Tibial artery (tissue), 4 donors: ENCODE results near the gene PHLDA1.

Experiments used
- DNase-seq, 2 donors: peaks; one replicate each; pipeline ENCODE4 v3.0.0-alpha.2; 2019
- H3K27ac ChIP-seq, 2 donors: fragments of 200-600 bp; sonication (generic) in 1 of 2; 1 replicate in 1 of 2; 2 replicates in 1 of 2; pipeline ENCODE4 v1.5.1; 2018 to 2019; ENCODE audit warnings: mild to moderate bottlenecking in 1 of 2
- H3K27me3 ChIP-seq, 2 donors: fragments of 200-600 bp; sonication (generic) in 1 of 2; one replicate each; pipeline versions ENCODE4 v1.5.1 to v1.6.0; 2016 to 2019
- H3K36me3 ChIP-seq, 3 donors: fragments of 200-600 bp; sonication (generic) in 2 of 3; one replicate each; pipeline ENCODE4 v1.5.1; 2016 to 2019; ENCODE audit warnings: mild to moderate bottlenecking in 2 of 3
- H3K4me1 ChIP-seq, 4 donors: fragments of 200-600 bp; sonication (generic) in 2 of 4; 1 replicate in 3 of 4; 2 replicates in 1 of 4; pipeline ENCODE4 v1.5.1; 2016 to 2019
- H3K4me3 ChIP-seq, 2 donors: fragments of 200-600 bp; sonication (generic) in 1 of 2; 1 replicate in 1 of 2; 2 replicates in 1 of 2; pipeline ENCODE4 v1.5.1; 2018 to 2019; ENCODE audit warnings: mild to moderate bottlenecking in 2 of 2
- H3K9me3 ChIP-seq, 3 donors: fragments of 200-600 bp; sonication (generic) in 1 of 3; one replicate each; pipeline ENCODE4 v1.5.1; 2016 to 2019
- intact Hi-C: fragments of 100-400 bp; cut with DNase I; formaldehyde crosslinking; loops from one replicate; pipeline ENCODE4 v1.15.0; 2023; ENCODE audit warnings: low total_unique reads
- TF ChIP-seq, protein P1 (sequence below), 2 experiments: fragments of 200-600 bp in 1 of 2; fragments of 450-650 bp in 1 of 2; IDR thresholded peaks; one replicate each; pipeline ENCODE4 v1.5.1; 2017 to 2019; ENCODE audit warnings: antibody characterized with exemption in 2 of 2, mild to moderate bottlenecking in 1 of 2, moderate library complexity in 1 of 2

Gene PHLDA1

GRCh38 chr12:76026643-76027063, 4.9 kb downstream of the PHLDA1 start:
- no peak for DNase-seq

GRCh38 chr12:76025601-76026575, 5.7 kb downstream of the PHLDA1 start:
- intact Hi-C loops, result no loop called here
- TF ChIP-seq, protein P1, sequence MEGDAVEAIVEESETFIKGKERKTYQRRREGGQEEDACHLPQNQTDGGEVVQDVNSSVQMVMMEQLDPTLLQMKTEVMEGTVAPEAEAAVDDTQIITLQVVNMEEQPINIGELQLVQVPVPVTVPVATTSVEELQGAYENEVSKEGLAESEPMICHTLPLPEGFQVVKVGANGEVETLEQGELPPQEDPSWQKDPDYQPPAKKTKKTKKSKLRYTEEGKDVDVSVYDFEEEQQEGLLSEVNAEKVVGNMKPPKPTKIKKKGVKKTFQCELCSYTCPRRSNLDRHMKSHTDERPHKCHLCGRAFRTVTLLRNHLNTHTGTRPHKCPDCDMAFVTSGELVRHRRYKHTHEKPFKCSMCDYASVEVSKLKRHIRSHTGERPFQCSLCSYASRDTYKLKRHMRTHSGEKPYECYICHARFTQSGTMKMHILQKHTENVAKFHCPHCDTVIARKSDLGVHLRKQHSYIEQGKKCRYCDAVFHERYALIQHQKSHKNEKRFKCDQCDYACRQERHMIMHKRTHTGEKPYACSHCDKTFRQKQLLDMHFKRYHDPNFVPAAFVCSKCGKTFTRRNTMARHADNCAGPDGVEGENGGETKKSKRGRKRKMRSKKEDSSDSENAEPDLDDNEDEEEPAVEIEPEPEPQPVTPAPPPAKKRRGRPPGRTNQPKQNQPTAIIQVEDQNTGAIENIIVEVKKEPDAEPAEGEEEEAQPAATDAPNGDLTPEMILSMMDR (IDR thresholded peaks at IDR 0.05), result no peak
- H3K27ac ChIP-seq, result no peak overlapping the region
- no peaks in the 10 kb centered on the region for H3K27me3 ChIP-seq
- no peak overlapping the region for H3K4me3 ChIP-seq
- H3K9me3 ChIP-seq, result no peaks in the 10 kb centered on the region
- no peak for DNase-seq
- H3K4me1 ChIP-seq, result peaks cover 0 to 12% (median 5%) of the 10 kb centered on the region in 4 donors
- H3K36me3 ChIP-seq, result no peaks in the 10 kb centered on the region

More at GRCh38 chr12:76026643-76027063, 4.9 kb downstream of the PHLDA1 start:
- intact Hi-C loops, result no loop called here
- H3K4me1 ChIP-seq, result peaks cover 0 to 12% (median 5%) of the 10 kb centered on the region in 4 donors
- no peaks in the 10 kb centered on the region for H3K9me3 ChIP-seq
- H3K4me3 ChIP-seq, result no peak overlapping the region
- no peaks in the 10 kb centered on the region for H3K36me3 ChIP-seq
- H3K27ac ChIP-seq, result no peak overlapping the region
- TF ChIP-seq, protein P1 (IDR thresholded peaks at IDR 0.05), result no peak
- H3K27me3 ChIP-seq, result no peaks in the 10 kb centered on the region

- Histone ChIP-seq H3K27ac (no peak overlapping the region), H3K9me3 (no peaks in the 10 kb centered on the region), H3K4me1 (peaks cover 0 to 18% (median 5%) of the 10 kb centered on the region in 4 donors), H3K4me3 (no peak overlapping the region), H3K27me3 (no peaks in the 10 kb centered on the region), H3K36me3 (no peaks in the 10 kb centered on the region)
- TF ChIP-seq, protein P1 (IDR thresholded peaks at IDR 0.05), result no peak
- no peak for DNase-seq
- intact Hi-C loops, result no loop called here
Observed at GRCh38 chr12:76024942-76025600, 6.5 kb downstream of the PHLDA1 start.

DNA sequence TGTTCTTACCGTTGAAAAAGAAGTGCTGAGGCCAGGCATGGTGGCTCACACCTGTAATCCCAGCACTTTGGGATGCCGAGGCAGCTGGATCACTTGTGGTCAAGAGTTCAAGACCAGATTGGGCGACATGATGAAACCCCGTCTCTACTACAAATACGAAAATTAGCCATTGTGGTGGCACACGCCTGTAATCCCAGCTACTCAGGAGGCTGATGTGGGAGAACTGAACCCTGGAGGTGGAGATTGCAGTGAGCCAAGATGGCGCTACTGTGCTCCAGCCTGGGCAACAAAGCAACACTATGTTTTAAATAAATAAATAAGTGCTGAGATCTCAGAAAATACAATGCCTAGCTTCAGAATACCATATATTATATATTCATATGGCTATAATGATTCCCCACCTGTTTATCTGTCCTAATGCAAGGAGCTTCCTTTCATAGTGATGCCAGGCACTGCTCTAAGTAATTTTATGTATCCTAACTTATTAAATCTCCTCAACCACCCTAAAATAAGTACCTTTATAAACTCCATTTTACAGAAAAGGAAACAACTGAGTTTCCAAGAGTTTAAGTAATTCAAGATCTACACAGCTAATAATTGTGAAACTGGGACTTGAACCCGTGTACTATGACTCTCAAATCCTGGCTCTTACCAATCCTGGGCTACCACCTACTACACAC, 7.3 kb downstream of the PHLDA1 start:
- DNase-seq, result no peak
- H3K27me3 ChIP-seq, result no peaks in the 10 kb centered on the region
- peaks cover 0 to 15% (median 4%) of the 10 kb centered on the region in 4 donors for H3K4me1 ChIP-seq
- TF ChIP-seq, protein P1 (IDR thresholded peaks at IDR 0.05), result no peak
- intact Hi-C loops, result no loop called here
- no peak overlapping the region for H3K4me3 ChIP-seq
- no peaks in the 10 kb centered on the region for H3K36me3 ChIP-seq
- no peaks in the 10 kb centered on the region for H3K9me3 ChIP-seq
- H3K27ac ChIP-seq, result no peak overlapping the region

GRCh38 chr12:76023069-76023690, 8.4 kb downstream of the PHLDA1 start:
- Histone ChIP-seq H3K4me3 (no peak overlapping the region), H3K27ac (no peak overlapping the region), H3K36me3 (no peaks in the 10 kb centered on the region), H3K9me3 (no peaks in the 10 kb centered on the region), H3K4me1 (peaks cover 0 to 7% (median 0%) of the 10 kb centered on the region in 4 donors), H3K27me3 (no peaks in the 10 kb centered on the region)
- intact Hi-C loops, result no loop called here
- no peak for DNase-seq
- TF ChIP-seq, protein P1 (IDR thresholded peaks at IDR 0.05), result no peak
